Activated T-cell treated with anti-CD3 and anti-CD28 coated beads, Interleukin-2, amount 50 U/mL, for 48 hours (primary cell): ENCODE measurements around the gene MXRA7.
"Not testable (repeated sequence)": the region's sequence is repeated elsewhere in the genome, so short reads cannot be mapped to it uniquely, and the experiment has no call there.

Source experiments
- DNase-seq, 2 experiments: peaks; one replicate each; pipeline ENCODE4 v3.0.0-alpha.2; 2020

The MXRA7 gene

GRCh38 chr17:76641501-76641900 lies 69.3 kb downstream of the MXRA7 start:
- DNase-seq, result no peak

- no peak for DNase-seq
These were observed 70.0 kb downstream of the MXRA7 start for GRCh38 chr17:76640550-76641380.

DNA sequence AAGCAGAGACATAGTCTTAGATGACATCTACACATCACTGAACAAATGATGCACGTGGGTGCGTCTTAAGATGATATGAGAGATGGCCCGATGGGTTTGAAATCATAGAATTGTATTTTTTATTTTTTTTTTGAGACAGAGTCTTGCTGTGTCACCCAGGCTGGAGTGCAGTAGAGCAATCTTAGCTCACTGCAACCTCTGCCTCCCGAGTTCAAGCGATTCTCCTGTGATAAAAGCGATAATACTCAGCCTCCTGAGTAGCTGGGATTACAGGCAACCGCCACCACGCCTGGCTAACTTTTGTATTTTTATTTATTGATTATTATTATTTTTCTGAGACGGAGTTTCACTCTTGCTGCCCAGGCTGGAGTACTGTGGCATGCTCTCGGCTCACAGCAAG lies 72.5 kb downstream of the MXRA7 start:
- DNase-seq, result no peak

DNA sequence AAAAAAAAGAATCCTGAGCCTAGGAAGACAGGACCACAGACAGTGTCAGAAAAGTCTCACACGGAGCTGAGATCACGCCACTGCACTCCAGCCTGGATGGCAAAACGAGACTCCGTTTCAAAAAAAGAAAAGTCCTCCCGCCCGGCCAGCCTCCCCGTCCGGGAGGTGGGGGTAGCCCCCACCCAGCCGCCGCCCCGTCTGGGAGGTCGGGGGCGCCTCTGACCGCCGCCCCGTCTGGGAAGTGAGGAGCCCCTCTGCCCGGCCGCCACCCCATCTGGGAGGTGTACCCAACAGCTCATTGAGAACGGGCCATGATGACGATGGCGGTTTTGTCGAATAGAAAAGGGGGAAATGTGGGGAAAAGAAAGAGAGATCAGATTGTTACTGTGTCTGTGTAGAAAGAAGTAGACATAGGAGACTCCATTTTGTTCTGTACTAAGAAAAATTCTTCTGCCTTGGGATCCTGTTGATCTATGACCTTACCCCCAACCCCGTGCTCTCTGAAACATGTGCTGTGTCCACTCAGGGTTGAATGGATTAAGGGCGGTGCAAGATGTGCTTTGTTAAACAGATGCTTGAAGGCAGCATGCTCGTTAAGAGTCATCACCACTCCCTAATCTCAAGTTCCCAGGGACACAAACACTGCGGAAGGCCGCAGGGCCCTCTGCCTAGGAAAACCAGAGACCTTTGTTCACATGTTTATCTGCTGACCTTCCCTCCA lies 74.1 kb downstream of the MXRA7 start:
- not testable (repeated sequence) for DNase-seq

DNA sequence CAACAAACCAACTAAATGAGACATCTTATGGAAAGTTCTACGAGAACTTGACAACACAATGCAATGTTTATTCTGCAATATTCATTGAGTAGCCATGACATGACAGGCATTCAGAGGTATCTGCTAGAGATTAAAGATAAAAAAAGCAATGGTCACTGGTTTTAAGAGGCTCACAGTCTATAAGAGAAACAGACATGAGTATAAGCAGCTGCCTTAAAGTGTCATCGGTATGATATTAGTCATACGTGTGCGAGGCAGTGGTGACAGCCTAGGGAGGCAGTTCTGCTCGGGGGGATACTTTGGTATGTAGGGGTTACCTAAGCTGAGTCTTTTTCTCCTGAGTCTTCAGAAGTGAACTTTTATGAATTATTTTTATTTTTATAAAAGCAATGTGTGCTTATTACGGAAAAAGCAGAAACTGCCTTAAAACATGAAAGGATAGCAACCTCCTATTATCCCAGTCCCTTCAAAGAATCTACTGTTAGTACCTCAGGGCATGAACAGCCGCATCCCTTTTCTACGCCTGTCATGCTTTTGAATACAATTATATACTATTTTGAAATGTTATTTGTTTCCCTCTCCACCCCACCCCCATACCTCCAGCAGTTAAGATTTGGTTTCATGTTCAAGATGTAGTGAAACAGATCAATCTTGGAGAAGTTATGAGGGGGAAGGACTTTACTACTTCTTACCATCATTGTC lies 75.0 kb downstream of the MXRA7 start:
- no peak for DNase-seq

- no peak for DNase-seq
These were observed 75.7 kb downstream of the MXRA7 start for GRCh38 chr17:76635039-76635438.

DNA sequence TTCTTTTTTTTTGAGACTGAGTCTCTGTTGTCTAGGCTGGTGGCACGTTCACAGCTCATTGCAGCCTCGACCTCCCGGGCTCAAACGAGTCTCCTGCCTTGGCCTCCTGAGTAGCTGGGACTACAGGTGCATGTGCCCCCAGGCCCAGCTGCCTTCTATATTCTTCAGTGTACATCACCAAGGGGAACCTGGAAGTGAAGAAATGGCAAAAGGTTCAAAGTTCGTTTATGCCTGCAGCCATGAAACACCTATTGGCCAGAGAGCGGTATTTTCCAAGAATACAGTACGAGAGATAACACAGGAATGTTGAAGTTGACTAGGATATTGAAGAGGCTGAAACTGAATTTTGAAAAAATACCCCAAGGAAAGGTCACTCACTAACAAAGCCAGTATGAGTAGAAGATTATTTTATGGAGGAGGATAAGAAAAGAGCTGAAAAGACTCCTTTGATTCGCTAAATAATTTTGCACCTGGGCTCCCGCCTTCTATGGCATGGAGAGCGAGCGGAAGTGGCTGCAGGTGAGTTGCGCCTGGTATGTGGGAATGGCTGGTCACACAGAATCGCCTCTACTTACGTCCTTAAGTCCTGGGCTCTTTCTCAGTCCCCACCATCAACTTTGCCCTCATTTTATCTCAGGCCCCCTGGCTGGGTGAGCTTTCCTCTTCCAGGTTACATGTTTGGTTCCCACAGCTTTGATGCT lies 77.0 kb downstream of the MXRA7 start:
- no peak for DNase-seq

DNA sequence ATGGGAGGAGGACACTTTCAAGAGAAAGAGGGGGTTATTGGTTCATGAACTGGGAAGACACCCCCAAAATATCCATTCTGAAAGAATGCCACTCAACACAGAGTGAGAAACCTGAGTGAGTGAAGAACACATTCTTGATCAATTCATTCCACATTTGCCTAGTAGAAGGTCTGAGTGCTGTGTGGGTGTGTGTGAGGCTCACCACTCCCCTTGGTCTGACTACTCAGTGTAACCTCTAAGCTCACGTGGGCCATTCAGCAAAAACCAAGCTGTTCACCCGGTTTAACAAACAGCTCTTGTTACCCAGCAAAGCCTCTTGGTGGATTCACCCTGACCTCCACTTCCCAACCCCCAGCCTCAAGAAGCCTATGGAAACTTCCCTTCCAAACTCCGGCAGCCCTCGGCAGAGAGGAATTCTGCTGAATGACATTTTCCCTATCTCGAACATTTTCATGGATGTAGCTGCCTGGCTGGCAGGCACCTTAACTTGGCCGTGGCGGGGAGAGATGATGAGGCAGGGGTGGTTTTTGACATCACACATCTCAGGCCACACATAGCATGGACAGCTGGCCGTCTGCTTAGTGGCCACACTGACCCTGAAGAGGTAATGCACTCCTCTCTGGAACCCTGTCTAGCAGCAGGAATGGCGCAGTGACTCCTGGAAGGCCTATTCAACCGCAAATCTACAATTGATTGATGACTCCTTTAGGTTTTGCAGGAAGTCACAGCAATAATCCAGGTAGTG lies 78.8 kb downstream of the MXRA7 start:
- DNase-seq, result peak in 1 of 2 experiments; percentile 31

DNA sequence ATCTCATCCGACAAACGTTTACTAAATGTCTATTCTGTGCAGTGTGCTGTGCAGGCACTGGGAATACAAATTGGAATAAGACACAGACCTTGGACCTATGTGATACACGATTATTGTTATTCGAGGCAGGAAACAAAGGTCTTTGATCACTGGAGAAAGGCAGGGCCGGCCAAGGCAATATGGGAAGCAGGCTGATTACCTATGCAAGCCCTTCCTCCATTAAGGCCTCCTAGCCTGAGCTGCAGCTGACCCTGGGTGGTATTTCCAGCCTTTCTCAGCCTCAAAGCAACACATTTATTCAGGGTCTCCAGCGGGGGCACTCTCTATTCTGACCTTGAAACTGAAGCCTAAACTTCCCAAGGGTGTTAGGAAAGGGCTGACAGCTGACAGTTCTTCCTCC lies 80.6 kb downstream of the MXRA7 start:
- DNase-seq, result no peak
